SH-SY5Y (cell line): ENCODE results near the gene ELMO3.

ENCODE experiments used
- GATA2 ChIP-seq: IDR thresholded peaks from 2 replicates; pipeline ENCODE4 v1.6.1; 2011; ENCODE audit warnings: mild to moderate bottlenecking, low read depth, low read length
- GATA3 ChIP-seq: IDR thresholded peaks from 2 replicates; pipeline ENCODE4 v1.6.1; 2011; ENCODE audit warnings: low read depth, mild to moderate bottlenecking, low read length, moderate library complexity

The ELMO3 gene

DNA sequence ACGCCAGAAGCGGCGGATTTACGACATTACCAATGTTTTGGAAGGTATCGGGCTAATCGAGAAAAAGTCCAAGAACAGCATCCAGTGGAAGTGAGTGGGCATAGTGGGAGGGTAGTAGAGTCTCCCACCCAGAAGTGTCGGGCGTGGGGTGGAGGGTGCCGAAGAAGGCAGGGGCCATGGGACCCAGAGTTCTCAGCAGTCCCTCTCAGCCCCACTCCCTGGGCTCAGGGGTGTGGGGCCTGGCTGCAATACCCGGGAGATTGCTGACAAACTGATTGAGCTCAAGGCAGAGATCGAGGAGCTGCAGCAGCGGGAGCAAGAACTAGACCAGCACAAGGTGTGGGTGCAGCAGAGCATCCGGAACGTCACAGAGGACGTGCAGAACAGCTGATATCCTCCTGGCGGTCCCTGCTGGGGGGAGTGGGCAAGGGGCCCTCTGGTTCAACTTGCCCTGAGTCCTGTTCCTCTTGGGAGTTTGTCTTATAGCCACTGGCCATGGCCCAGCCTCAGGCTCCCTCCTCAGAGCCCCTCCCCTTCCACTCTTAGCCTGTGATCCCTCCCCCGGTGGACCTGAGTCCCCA, 6.1 kb upstream of the ELMO3 start:
- TF ChIP-seq GATA3 (no peak), GATA2 (no peak)

DNA sequence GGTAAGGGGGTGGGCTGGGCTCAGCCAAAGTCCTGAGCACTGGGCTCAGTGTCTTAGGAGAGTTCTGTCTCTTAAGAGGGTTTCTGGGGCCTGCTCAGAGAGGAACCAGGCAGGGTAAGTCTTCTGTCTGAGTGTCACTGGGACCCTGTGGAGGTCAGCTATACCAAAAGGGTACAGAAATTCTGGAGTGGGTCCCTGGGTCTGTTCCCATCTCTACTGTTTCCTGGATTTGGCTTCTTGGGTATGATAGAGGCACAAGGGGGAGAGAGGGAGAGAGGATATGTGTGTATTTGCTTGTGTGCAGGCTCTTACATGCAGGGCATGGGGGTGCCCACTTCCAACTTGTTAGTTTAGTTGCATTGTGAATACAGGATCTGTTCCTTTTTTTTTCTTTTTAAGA, 5.4 kb upstream of the ELMO3 start:
- TF ChIP-seq GATA2, result no peak
- TF ChIP-seq GATA3, result no peak

- TF ChIP-seq GATA2 (no peak), GATA3 (no peak)
Observed at GRCh38 chr16:67194260-67194659, 4.7 kb upstream of the ELMO3 start.

GRCh38 chr16:67195676-67196075, 3.3 kb upstream of the ELMO3 start:
- TF ChIP-seq GATA2, result no peak
- no peak for TF ChIP-seq GATA3

DNA sequence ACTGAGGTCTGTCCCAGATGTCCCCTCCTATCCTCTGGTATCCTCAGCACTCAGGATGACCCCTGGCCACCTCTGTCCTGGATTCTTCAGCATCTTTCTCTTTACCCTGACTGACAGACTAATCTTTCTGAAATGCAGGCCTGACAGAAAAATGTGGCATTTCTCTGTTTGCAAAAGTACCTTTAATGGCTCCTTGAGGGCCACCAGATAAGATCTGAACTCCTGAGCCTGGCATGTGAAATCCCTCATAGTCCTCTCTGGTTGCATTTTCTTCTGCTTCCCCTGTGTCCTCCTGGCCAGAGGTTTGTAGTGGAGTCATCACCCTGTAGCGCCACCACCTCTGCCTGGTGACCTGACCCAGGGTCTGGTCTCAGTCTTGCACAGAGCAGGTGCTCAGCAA, 2.0 kb upstream of the ELMO3 start:
- TF ChIP-seq GATA2, result no peak
- TF ChIP-seq GATA3, result no peak

- no peak for TF ChIP-seq GATA2
- TF ChIP-seq GATA3, result no peak
Observed at GRCh38 chr16:67197704-67198103, 1.2 kb upstream of the ELMO3 start.

DNA sequence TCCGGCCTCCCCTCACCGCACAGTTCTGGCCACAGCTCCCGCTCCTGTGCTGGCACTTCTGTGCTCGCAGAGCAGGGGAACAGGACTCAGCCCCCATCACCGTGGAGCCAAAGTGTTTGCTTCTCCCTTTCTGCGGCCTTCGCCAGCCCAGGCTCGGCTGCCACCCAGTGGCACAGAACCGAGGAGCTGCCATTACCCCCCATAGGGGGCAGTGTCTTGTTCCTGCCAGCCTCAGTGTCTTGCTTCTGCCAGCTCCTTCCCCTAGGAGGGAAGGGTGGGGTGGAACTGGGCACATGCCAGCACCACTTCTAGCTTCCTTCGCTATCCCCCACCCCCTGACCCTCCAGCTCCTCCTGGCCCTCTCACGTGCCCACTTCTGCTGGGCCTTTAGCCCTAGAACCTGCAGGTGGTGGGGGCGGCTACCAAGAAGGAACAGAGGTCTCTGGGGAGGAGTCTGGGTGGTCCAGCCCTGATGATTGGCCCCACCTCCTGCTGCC, 645 bp upstream of the ELMO3 start:
- TF ChIP-seq GATA3, result no peak
- TF ChIP-seq GATA2, result no peak

DNA sequence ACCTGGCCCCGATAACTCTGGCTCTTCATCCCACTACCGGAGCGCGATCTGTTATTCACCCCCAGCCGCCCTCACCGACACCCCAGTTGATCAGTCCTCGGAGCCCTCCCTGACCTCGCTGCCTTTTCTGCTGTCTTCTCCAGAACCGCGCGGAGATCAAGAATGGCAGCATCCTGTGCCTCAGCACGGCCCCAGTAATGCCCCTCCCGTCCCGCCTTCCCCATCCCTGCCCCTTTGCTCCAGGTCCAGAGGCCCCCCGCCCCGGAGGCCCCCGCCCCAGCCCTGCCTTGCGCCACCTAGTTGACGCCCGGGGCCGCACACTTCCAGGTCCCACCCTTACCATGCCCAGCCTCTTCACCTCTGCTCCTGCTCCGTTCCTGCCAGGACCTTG, 872 bp downstream of the ELMO3 start:
- no peak for TF ChIP-seq GATA3
- TF ChIP-seq GATA2, result no peak

DNA sequence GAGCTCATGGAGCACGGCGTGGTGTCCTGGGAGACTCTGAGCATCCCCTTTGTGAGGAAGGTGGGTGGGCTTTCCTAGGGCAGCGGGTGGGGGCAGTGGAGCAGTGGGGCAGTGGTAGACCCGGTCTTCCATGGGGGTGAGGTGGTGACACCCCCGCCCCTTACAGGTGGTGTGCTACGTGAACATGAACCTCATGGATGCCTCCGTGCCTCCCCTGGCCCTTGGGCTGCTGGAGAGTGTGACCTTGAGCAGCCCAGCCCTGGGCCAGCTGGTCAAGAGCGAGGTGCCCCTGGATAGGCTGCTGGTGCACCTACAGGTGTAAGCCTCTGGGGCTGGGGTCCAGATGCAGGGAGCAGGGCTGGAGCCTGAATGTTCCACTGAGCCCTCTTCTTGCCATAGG, 1.6 kb downstream of the ELMO3 start:
- TF ChIP-seq GATA2 (no peak), GATA3 (no peak)

DNA sequence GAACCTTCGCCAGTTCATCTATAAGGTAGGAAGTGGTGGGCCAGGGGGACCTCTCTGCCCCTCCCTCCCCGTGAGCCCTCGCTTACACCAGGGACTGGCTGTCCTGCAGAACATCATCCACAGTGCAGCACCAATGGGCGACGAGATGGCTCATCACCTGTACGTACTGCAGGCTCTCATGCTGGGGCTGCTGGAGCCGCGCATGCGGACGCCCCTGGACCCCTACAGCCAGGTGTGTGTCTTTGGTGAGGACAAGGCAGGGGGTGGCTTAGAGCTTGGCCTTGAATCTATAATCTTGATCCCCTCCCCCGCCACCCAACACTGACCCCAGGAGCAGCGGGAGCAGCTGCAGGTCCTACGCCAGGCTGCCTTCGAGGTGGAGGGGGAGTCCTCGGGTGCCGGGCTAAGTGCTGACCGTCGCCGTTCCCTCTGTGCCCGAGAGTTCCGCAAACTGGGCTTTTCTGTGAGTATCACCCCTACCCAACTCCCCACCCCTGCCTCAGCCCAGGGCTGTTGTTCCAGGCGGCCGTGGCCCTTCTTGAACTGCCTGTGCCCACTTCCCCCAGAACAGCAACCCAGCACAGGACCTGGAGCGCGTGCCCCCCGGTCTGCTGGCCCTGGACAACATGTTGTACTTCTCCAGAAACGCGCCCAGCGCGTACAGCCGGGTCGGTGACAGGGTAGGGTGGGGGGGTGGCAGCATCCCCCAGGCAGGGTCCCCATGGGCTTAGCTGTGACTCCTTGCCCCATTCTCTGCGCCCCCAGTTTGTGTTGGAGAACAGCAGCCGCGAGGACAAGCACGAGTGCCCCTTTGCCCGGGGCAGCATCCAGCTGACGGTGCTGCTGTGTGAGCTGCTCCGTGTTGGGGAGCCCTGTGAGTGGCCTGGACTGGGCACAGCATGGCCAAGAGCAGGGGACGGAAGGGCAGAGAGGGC, 2.7 kb downstream of the ELMO3 start:
- TF ChIP-seq GATA3, result no peak
- TF ChIP-seq GATA2, result no peak

- TF ChIP-seq GATA3 (no peak), GATA2 (no peak)
Observed at GRCh38 chr16:67202426-67202825, 3.5 kb downstream of the ELMO3 start.

- no peak for TF ChIP-seq GATA2
- no peak for TF ChIP-seq GATA3
Observed at GRCh38 chr16:67202956-67203493, 4.1 kb downstream of the ELMO3 start.

DNA sequence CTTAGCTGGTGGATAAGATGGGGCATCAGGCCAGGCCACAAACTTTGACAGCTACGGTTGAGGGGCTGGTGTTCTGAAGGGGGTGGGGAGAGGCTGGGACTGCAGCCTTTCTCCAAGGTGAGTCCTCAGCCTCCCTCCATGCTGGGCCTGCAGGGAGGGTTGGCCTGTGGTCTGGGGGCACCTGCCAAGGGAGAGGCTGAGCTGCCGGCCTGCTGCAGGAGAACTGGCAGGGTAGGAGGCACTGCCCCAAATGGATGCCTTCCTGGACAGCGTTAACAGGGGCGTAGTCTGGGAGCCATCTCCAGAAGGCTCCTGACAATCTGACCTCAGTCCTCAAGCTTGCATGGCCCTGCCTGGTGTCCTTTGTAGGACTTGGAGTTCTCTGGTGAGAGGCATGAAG, 5.1 kb downstream of the ELMO3 start:
- TF ChIP-seq GATA2 (no peak), GATA3 (no peak)

DNA sequence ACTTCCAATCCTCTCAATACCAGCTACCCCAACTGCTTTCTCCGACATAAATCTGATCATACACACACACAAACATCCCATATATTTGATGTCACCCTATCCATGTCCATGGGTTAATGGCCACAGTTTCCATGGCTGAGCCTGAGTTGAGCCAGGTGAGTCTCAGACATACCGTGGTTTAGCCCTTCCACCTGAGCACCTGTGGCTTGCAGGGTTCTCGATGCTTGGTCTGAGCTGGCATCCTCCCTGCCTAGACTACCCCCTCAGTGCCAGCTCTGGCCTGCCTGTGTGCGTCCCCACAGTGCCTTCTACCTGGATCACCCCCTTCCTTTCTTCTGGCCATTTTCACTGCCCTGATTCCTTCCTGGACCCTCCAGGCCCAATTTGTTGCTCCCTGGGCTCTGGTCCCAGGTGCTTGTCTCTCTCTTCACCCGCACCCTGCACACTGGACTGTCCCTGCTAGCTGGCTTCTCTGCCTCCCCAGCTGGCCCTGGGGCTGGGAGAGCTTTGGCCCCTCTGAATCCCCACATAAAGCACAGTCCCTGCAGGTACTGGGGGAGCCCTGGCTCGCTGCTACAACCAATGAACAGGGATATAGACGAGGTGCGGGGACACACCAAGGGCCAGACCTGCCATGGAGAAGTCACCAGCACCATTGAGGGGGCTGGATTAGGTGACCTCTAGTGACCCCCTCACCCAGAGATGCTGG, 7.4 kb downstream of the ELMO3 start:
- no peak for TF ChIP-seq GATA2
- no peak for TF ChIP-seq GATA3

DNA sequence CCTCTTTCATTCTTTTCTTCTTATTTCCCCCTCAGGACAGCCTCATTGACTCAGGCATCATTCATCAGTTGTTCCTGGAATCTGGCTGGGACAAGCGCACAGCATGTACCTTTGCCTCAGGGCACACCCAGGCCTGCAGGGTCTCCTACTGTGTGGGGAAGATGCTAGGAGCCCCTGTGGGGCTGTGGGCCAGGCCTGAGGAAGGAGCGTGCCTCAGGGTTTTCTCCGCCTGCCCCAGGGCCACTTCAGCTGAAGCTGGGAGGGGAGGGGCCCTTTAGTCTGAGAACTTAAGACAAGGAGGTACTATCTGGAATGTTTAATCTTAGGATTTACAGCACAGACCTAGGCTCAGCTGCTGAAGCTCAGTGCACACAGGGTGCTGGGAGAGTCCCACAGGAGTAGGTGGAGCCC, 7.9 kb downstream of the ELMO3 start:
- no peak for TF ChIP-seq GATA3
- no peak for TF ChIP-seq GATA2
